Vagina (tissue), 2 donors: Measurements from ENCODE around the gene SNX33. TPM values are rescaled to one million over a fixed set of nuclear protein-coding genes. Genes with fewer than 3 reads are reported as not detected.

ENCODE experiments used
- DNase-seq, 2 donors: peaks; one replicate each; pipeline ENCODE4 v3.0.0-alpha.2; 2017; ENCODE audit errors: extremely low spot score in 2 of 2
- H3K27ac ChIP-seq: fragments of 200-600 bp; sonication (generic); one replicate; pipeline ENCODE4 v1.5.1; 2019
- H3K27me3 ChIP-seq: fragments of 200-600 bp; sonication (generic); one replicate; pipeline ENCODE4 v1.5.1; 2019
- H3K36me3 ChIP-seq, 2 donors: fragments of 200-600 bp; sonication (generic); one replicate each; pipeline ENCODE4 v1.5.1; 2017 to 2019
- H3K4me1 ChIP-seq: fragments of 200-600 bp; sonication (generic); one replicate; pipeline ENCODE4 v1.5.1; 2019
- H3K4me3 ChIP-seq, 2 donors: fragments of 200-600 bp; sonication (generic); 1 replicate in 1 of 2; 2 replicates in 1 of 2; pipeline ENCODE4 v1.5.1; 2016 to 2019
- H3K9me3 ChIP-seq: fragments of 200-600 bp; sonication (generic); one replicate; pipeline ENCODE4 v1.5.1; 2019
- CTCF ChIP-seq, 3 experiments: fragments of 450-650 bp in 2 of 3; fragments of 200-600 bp in 1 of 3; sonication (generic) in 1 of 3; IDR thresholded peaks; one replicate each; pipeline ENCODE4 v1.5.1; 2017 to 2019; ENCODE audit warnings: antibody characterized with exemption in 3 of 3, mild to moderate bottlenecking in 2 of 3, moderate library complexity in 2 of 3
- POLR2A ChIP-seq, 2 donors: fragments of 450-650 bp; IDR thresholded peaks; one replicate each; pipeline ENCODE4 v1.6.1; 2017; ENCODE audit warnings: antibody characterized with exemption in 2 of 2, mild to moderate bottlenecking in 2 of 2, moderate library complexity in 2 of 2
- POLR2AphosphoS5 ChIP-seq, 2 donors: sonication (generic); formaldehyde crosslinking; IDR thresholded peaks; one replicate each; pipeline ENCODE4 v1.9.0; 2017; ENCODE audit warnings: antibody characterized with exemption in 2 of 2, mild to moderate bottlenecking in 2 of 2, low read depth in 1 of 2; ENCODE audit not compliant: insufficient read depth in 1 of 2
- intact Hi-C: fragments of 100-400 bp; cut with DNase I; formaldehyde crosslinking; loops from one replicate; pipeline ENCODE4 v1.15.1; 2023
- total RNA-seq: library from RNA; depleted of rRNA; stranded (reverse); fragments of >200 nt; gene quantifications from one replicate; pipeline ENCODE4 v1.2.3, GENCODE V29; 2016

Gene SNX33
- total RNA-seq, 1 donor from 2014 or later = 23.6 TPM

GRCh38 chr15:75661100-75661755 lies 13.5 kb downstream of the SNX33 start:
- no peaks in the 10 kb centered on the region for H3K9me3 ChIP-seq
- H3K36me3 ChIP-seq = peaks cover 0 to 13% of the 10 kb centered on the region in 2 donors
- DNase-seq = peak in 1 of 2 donors; percentile 96
- no peaks in the 10 kb centered on the region for H3K27me3 ChIP-seq
- H3K27ac ChIP-seq = peak overlapping the region; percentile 91
- intact Hi-C loops = no loop called here
- H3K4me1 ChIP-seq = peaks cover 87% of the 10 kb centered on the region
- TF ChIP-seq POLR2AphosphoS5 (IDR thresholded peaks at IDR 0.05; ENCODE audit: insufficient read depth in 1 of 2, low read depth in 1 of 2) (peak; percentile 58 to 86), POLR2A (IDR thresholded peaks at IDR 0.05) (peak in 1 of 2 donors; percentile 38), CTCF (IDR thresholded peaks at IDR 0.05) (no peak)
- peak overlapping the region; percentile 12 to 17 for H3K4me3 ChIP-seq

- Histone ChIP-seq H3K27me3 (no peaks in the 10 kb centered on the region), H3K9me3 (no peaks in the 10 kb centered on the region), H3K36me3 (peaks cover 0 to 12% of the 10 kb centered on the region in 2 donors), H3K4me3 (peak overlapping the region in 1 of 2 donors; percentile 17), H3K4me1 (peaks cover 87% of the 10 kb centered on the region), H3K27ac (peak overlapping the region; percentile 91)
- TF ChIP-seq POLR2A (IDR thresholded peaks at IDR 0.05) = no peak
- no peak for TF ChIP-seq CTCF (IDR thresholded peaks at IDR 0.05)
- no peak for DNase-seq
- intact Hi-C loops = no loop called here
These were observed 14.0 kb downstream of the SNX33 start for GRCh38 chr15:75661756-75662140.

- no peak for DNase-seq
- Histone ChIP-seq H3K4me1 (peaks cover 93% of the 10 kb centered on the region), H3K9me3 (no peaks in the 10 kb centered on the region), H3K27me3 (no peaks in the 10 kb centered on the region), H3K36me3 (peaks cover 0 to 5% of the 10 kb centered on the region in 2 donors), H3K4me3 (no peak overlapping the region), H3K27ac (peak overlapping the region; percentile 91)
- TF ChIP-seq POLR2AphosphoS5 (IDR thresholded peaks at IDR 0.05; ENCODE audit: insufficient read depth in 1 of 2, low read depth in 1 of 2) = no peak
- no peak for TF ChIP-seq CTCF (IDR thresholded peaks at IDR 0.05)
- TF ChIP-seq POLR2A (IDR thresholded peaks at IDR 0.05) = no peak
- intact Hi-C loops = no loop called here
These were observed 15.3 kb downstream of the SNX33 start for GRCh38 chr15:75662823-75663519.

GRCh38 chr15:75663931-75664421 lies 16.3 kb downstream of the SNX33 start:
- TF ChIP-seq POLR2A (IDR thresholded peaks at IDR 0.05) = no peak
- TF ChIP-seq POLR2AphosphoS5 (IDR thresholded peaks at IDR 0.05; ENCODE audit: insufficient read depth in 1 of 2, low read depth in 1 of 2) = peak in 1 of 2 donors; percentile 24
- Histone ChIP-seq H3K4me1 (peaks cover 91% of the 10 kb centered on the region), H3K9me3 (no peaks in the 10 kb centered on the region), H3K4me3 (no peak overlapping the region), H3K27ac (peak overlapping the region; percentile 91), H3K27me3 (no peaks in the 10 kb centered on the region), H3K36me3 (peaks cover 0 to 5% of the 10 kb centered on the region in 2 donors)
- DNase-seq = no peak
- intact Hi-C loops = no loop called here

GRCh38 chr15:75666823-75667501 lies 19.2 kb downstream of the SNX33 start:
- Histone ChIP-seq H3K4me3 (no peak overlapping the region), H3K27ac (peak overlapping the region; percentile 91), H3K4me1 (peaks cover 88% of the 10 kb centered on the region), H3K36me3 (peaks cover 0 to 5% of the 10 kb centered on the region in 2 donors), H3K27me3 (no peaks in the 10 kb centered on the region), H3K9me3 (no peaks in the 10 kb centered on the region)
- intact Hi-C loops = no loop called here
- no peak for DNase-seq
- TF ChIP-seq POLR2A (IDR thresholded peaks at IDR 0.05) (no peak), CTCF (IDR thresholded peaks at IDR 0.05) (no peak), POLR2AphosphoS5 (IDR thresholded peaks at IDR 0.05; ENCODE audit: insufficient read depth in 1 of 2, low read depth in 1 of 2) (peak; percentile 79)
